Measurements from ENCODE around the gene ABCC8.
"Not testable (repeated sequence)": the region's sequence is repeated elsewhere in the genome, so short reads cannot be mapped to it uniquely, and the experiment has no call there.

ABCC8 gene

GRCh38 chr11:17463546-17464174 lies 13.0 kb downstream of the ABCC8 start:
- no peak for DNase-seq

DNA sequence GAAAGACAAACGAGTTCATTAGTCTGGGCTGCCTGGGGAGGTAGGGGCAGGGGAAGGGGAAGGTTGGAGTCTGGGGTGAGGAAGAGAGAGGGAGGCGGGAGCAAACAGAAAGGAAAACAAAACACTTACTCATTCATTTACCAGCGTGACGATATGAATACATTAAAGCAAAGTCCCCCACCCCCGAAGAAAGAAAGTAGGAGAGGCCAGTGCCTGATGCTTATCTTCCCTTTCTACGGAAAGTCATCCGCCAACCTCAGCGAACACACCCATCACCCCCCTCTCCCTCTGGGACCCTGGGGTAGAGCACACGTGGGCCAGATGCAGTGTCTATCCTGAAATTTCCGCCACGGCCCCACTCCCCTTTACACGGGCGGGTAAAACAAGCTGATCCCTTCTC lies 13.7 kb downstream of the ABCC8 start:
- DNase-seq = no peak

GRCh38 chr11:17460406-17460805 lies 16.2 kb downstream of the ABCC8 start:
- DNase-seq = no peak

DNA sequence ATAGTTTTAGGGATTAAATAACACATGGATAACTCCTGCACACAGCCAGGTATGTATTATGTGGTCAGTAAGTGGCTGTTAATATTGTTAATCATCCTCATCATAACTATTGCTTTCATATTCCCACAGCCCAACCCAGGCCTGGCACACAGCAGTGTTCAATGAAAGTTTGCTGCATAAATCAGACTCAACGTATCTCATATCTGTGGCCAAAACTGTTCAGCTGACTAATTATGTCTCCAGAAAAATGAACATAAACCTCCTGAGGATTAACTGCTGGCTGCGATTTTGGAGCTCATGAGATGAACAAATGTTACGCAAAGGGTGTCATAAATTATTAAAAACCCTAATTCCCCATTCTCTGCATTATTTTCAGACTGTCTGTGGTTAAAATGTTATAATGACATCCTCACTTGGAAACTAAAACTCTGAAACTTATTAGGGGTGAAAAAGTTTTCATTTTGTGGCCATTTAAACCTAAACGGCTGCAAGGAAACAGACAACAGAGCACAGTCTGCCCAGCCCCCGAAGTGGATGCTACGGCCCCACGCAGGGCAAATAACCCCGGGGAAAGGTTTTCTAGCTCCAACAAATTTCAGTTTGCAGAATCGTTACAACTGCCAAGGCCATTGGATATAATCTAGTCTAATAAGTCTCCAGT lies 17.3 kb downstream of the ABCC8 start:
- no peak for DNase-seq

GRCh38 chr11:17458268-17458667 lies 18.4 kb downstream of the ABCC8 start:
- no peak for DNase-seq

- DNase-seq = peak; percentile 43
Measured at GRCh38 chr11:17457396-17458173, 19.1 kb downstream of the ABCC8 start.

- no peak for DNase-seq
Measured at GRCh38 chr11:17452668-17453067, 24.0 kb downstream of the ABCC8 start.

- DNase-seq = no peak
Measured at GRCh38 chr11:17449158-17449557, 27.5 kb downstream of the ABCC8 start.

DNA sequence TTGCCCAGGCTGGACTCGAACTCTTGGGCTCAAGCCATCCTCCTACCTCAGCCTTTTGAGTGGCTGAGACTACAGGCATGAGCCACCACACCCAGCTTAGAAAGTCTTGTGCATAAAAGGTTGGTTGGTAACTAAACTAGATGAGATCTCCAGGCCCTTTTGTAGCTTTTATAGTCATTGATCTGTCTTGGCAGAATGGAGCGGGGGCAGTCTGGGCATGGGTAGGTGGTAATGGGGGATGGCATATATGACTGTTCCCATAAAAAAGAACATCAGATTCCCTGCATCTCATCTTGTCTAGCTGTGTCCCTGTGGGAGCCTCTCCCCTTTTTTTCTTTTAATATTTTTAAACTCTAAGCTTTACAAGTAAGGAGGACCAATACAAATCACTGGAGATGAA lies 30.2 kb downstream of the ABCC8 start:
- DNase-seq = no peak

- no peak for DNase-seq
Measured at GRCh38 chr11:17445240-17445795, 31.3 kb downstream of the ABCC8 start.

DNA sequence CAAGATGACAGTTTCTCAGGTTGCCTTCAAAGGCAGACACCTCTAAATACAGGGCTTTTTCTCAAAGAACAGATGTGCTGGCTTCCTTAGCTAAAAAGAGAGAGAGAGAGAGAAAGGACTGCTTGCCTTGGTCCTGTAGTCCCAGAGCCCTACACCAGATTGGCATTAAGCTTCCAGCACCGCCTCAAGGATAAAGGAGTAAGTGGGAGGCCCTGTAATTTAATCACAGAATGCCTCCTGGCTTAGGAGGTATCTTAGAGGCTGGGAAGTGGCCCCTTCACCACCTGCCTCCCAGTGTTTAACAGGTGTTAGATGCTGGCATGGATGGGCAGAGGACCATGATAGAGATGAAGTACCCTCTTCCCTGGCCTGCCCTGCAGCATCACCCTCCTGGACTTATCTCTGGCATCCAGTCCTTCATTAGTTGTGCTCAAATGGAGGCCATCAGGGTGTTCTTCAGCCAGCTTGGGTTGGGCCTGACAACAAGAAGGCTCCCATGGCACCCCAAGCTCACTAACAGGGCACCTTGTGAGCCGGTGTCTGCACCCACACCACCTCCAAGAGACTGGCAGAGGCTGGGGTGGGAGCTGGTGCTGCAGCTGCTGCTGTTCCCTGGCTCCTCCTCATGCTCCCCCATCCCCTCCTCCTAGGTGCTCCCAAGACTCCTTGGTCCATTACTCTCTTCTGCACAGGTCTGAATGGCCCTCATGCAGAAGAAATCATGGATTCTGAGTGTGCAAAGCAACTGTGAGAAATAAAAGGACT lies 32.5 kb downstream of the ABCC8 start:
- no peak for DNase-seq

GRCh38 chr11:17443423-17443822 lies 33.2 kb downstream of the ABCC8 start:
- no peak for DNase-seq

DNA sequence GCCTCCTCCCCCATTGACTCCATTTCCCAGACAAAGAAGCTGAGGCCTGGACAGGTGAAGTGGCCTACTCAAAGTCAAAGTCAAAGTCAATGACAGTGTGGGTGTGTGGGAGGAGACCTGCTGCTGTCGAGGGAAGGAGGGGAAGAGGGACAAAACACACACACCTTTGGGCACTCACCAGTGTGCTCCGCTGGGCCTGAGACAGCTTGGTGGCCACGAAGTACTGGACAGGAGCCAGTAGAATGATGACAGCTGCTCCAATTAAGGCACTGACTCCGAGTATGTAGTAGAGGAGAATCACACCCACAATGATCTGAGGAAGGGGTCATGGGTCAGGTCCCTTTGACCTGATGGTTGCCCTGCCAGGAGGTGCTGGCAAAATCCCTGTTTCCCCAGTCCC lies 33.6 kb downstream of the ABCC8 start:
- no peak for DNase-seq

DNA sequence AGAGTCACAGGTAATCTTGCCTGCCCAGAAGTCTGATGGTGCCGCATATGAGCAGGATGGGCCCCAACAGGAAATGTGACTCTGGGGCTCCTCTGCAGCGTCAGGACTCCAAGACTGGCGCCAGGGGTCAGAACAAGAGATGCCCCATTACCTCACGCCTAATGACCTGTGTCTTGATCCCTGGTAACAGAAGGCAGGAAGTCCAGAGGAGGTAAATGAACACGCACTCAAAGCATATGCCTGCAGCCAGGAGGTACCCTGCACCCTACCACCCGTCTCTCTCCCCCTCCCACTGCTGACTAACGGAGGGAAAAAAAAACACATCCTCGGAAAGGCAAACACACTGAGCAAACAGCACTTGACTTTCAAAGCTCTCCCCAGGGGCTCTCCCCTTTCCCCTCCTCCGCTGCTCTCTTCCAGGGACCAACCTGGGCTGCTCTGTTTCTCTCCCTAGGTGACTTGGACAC lies 37.3 kb downstream of the ABCC8 start:
- no peak for DNase-seq

GRCh38 chr11:17437366-17437765 lies 39.3 kb downstream of the ABCC8 start:
- DNase-seq = no peak

GRCh38 chr11:17434108-17434507 lies 42.5 kb downstream of the ABCC8 start:
- DNase-seq = no peak

- DNase-seq = no peak
Measured at GRCh38 chr11:17432002-17432401, 44.6 kb downstream of the ABCC8 start.

- no peak for DNase-seq
Measured at GRCh38 chr11:17431139-17431538, 45.5 kb downstream of the ABCC8 start.

GRCh38 chr11:17430616-17431015 lies 46.0 kb downstream of the ABCC8 start:
- no peak for DNase-seq

- DNase-seq = no peak
Measured at GRCh38 chr11:17428925-17429324, 47.7 kb downstream of the ABCC8 start.

GRCh38 chr11:17428261-17428660 lies 48.4 kb downstream of the ABCC8 start:
- no peak for DNase-seq

GRCh38 chr11:17426233-17426632 lies 50.4 kb downstream of the ABCC8 start:
- not testable (repeated sequence) for DNase-seq

Data from Kasumi-1 (cell line).